ELF-1 (cell line): Measurements from ENCODE around the gene NAT9.

Experiments
- DNase-seq: peaks from one replicate; pipeline ENCODE4 v3.0.0-alpha.2; 2016; ENCODE audit warnings: low read depth, low spot score

The NAT9 gene

DNA sequence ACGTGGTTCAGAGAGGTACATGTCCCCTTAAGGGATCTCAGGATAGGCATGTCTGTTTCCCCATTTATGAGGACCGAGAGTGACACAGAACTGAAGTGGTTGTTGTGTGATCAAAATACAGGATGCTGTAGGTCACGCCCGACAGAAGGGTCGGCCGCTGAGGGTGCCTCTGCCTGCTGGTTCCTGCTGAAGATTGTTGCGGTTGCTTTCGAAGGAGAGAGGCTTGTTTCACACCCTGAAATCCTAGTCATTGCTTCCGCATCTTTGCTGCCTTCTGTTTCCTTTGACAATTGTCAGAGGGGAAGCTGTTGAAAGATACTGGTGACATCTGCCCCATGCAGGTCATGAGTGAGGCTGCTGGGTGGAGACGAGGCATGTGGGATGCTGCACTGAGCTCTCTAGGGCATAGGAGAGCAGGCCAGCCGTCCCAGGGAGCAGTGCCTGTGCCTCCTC, 3.8 kb upstream of the NAT9 start:
- no peak for DNase-seq

DNA sequence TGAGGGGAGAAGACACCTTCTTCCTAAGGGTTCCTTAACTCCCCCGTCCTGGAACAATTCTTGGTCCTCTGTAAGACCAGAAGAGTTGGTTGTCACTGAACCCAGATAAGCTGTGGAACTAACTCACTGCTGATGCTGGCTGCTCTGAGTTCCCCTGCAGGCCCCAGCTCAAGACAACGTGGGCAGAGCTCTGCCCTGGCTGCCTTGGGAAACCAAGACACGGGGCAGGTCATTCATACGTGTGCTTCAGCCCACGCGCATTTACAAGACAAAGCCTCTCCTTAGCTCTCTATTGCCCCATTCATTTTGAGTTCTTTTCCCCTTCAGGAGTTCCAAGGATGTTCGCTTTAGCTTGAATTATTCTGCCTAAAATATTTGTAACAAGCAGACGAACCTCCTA, 3.4 kb upstream of the NAT9 start:
- no peak for DNase-seq

DNA sequence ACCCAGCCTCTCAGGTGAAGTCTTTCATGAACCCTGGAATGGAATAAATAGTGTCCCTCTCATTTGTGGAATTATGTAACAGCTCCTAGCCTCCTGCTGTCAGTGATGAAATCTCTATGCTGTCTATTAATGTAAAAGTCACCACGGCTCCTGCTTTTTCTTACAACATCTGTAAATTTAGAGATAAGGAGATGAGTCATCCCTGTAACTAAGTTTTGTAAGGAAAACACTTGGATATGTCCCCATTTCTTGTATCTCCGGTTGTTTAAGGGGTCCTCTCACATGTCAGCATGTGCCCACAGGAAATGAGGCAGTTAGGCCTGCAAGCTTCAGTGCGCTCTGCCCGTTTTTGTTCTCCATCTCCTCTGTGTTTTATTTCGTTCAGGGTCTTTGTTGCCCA, 2.8 kb upstream of the NAT9 start:
- DNase-seq, result no peak

DNA sequence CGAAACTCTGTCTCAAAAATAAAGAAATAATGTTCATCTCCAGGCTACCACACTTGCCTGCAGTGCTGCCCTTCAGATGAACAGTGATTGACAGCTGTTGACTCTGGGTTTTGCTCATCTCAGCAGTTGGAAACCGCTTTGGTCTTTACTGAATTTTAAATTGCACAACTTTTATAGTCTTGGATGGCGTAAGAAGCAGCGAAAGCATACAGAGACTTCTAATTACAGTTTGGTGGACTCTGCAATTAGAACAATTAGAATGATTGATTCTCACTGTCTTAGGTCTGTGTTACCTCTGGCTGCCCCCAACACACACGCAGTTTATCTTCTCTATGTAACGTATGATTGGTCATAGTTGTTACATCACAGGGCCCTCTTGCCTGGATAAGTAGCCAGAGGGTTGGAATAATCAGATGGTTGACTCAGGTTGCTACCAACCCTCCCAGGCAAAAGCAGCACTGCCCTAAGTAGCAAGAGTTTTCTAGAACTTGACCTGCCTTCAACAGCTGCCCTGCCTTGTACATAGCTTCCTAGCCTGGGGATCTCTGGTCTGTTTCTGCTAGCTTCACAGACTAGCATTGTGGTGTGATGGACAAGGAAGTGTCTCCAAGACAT, 1.9 kb upstream of the NAT9 start:
- no peak for DNase-seq

DNA sequence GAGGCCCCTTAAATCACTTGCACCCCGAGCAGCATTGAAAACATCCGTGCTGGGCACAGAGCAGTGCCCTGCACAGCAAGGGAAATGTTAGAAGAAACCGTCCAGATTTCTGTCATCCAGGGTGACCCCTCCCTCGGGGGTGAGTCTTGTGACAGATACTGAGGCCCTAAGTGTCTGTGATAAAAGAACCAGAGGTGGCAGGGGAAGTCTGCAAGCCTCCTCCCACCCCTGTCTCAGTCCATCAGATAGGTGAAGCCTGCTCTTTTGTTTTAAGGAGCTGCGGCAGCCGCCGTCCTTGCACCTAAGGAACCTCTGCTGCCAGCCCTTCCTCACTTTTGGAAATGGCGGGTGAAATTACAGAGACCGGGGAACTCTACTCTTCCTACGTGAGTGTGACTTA, 845 bp upstream of the NAT9 start:
- no peak for DNase-seq

DNA sequence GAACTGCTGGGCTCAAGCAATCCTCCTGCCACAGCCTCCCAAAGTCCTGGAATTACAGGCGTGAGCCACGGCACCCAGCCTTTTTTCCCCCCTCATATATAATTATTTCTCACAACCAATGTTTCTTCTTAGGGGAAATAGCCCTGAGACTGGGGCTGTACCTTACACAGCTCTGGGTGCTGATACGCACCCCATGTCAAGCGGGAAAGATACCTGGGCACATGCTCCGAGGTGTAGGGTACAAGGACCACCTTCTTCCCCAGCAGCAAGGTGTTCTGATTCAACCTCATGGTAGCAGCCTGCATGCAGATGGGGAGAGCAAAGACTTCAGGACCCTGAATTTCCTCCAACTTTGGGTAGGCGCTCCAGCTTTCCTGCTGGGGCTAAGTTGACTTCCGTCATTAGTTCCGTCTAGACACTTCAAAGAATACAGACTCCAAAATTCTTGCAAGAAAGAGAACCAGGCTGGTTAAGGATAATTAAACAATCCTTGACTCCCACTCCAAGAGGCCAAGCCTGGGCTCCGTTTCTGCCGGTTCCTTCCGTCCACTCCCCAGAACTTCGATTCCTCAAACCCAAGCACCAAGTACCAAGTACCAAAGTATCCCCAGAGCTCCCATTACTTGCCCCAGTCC, 619 bp downstream of the NAT9 start:
- no peak for DNase-seq

DNA sequence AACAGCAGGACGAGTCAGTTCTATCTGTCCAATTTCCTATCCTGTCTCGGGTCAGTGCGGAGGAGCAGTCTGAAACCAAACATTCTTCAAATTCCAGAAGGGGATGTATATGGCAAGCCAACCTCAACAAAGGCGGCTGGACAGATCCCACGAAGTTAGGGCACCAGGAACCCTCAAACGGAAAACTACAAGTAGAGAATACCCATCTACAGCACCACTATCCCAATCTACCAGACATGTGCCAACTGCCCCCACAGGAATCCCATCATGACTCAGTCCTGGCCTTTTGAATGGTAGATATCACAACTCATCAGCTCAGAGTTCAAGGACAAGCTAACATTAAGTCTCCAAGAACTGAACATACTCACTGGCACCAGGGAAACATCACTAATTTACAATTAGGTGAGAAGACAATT, 2.3 kb downstream of the NAT9 start:
- DNase-seq, result no peak

DNA sequence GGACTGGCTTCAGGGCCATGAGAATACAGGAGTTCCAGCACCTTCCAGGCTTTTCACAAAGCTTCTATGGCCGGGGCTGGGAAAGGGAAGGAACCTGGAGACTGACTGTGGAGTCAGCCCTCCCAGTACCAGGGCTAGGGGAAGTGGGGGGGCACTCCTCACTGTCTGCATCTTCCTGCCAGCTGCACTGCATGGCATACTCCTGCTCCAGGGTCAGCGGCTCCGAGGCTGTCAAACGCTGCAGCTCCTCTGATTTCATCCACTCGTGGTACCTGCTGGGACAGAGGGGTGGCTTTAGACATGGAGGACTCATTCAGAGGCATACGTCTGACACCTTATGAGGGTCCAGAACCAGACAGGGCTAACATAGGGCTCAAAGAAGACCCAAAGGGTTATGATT, 2.7 kb downstream of the NAT9 start:
- DNase-seq, result no peak

DNA sequence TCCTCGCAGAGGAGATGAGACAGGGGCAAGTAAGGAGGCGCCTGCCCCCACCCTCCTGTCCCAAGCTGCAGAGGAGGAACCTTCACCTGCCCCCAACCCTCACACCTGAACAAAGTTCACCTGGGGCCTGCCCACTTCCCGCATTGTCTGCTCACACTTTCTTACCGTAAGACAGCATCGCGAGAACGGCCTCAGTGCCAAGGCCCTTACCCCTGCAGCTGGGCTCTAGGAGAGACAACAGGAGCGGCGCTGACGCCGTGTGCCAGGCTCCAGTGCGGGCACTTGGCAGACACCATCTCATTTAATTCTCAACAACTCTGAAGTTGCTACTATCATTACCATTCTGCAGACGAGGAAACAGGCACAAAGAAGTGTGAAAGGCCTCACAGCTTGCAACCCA, 4.1 kb downstream of the NAT9 start:
- no peak for DNase-seq

DNA sequence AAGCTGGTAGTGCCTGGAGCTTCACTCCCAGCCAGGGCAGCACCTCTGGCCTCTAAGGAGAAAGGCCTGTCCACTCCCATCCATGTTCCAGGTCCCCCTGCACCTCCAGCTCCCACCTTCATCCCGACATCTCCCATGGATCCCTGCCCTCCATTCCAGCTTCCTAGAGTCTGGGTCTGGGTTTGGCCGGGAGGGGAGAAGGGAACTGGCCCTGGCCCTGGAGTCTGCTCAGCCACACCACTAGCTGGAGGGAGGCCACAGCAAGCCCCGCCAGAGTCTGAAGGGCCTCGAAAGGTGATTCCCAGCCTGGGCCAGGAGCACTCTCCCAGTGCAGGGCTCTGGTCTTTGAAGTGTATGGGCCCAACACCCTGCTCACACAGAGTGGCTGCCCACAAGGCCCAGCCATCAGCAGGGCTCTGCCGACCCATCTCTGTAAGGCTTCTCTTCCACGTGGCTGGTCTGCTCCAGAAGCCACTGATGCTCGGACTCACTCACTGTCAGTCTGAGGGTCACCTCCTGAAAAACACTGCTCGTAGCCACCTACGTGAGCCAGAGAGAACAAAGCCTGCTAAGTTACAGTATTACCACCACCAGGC, 4.7 kb downstream of the NAT9 start:
- DNase-seq, result no peak

DNA sequence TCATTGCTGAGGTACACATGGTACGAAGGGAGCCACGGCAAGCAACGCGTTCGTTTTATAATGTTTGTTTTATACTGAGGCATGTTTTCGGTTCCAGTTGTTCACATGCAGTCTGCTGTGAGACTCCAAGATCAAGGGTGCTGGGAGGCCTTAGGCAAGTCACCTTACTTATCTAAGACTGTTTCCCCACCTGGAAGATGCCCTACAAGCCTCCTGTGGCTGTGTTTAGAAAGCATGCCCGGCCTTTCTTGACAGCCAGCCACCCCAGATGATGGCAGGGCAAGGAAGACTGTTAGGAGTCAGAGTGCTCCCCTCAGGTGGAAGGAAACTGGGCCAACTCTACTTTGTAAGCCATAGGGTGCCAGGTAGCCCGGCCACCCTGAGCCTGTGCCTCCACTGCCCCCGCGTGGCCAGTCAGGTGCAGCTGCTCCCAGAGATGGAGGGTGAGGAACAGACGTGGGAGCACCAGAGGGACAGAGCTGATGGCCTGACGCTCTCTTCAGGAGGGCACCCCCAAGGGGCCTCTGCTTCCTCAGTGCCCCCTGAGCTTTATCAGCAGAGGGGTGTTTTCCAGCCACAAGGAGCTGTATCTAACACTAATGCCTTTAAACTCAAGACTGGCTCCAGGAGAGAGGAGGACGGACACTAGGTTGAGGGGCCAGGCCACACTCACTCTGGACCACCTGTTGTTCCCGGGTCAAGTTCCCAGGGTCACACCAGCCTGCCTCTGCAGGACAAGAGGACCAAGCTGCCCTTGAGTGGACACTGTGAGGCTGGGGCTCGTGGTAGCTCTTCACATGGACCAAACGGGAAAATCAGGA, 5.4 kb downstream of the NAT9 start:
- DNase-seq, result peak; percentile 79

DNA sequence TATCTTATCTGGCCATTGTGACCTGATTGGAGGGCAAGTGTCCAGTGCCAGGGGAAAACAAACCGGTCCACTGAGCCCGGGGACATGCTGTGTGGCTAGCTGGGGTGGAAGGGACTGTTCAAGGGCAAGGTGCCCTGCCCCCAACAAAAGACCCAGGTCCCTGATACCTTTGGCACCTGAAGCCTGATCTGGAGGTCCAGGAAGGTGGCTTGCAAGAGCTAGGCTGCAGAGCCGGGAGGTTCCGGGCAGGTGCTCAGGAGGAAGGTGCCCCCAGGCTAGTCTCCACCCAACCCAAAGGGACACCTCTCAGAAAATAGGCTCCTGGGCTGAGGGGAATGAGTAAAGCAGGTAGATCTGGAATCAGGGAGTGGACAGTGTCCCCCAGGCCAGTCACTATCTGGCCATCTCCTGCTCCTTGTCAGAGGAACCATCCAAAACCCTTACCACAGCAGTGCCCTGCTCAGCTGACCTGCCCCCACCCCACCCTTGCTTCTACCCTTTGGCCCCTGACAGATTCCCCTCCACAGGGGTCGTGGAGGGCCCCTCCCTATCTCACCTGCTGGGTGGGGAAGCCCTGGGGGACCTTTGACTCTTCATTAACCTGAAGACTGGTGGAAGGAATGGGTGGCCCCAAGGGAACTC, 6.2 kb downstream of the NAT9 start:
- DNase-seq, result no peak

DNA sequence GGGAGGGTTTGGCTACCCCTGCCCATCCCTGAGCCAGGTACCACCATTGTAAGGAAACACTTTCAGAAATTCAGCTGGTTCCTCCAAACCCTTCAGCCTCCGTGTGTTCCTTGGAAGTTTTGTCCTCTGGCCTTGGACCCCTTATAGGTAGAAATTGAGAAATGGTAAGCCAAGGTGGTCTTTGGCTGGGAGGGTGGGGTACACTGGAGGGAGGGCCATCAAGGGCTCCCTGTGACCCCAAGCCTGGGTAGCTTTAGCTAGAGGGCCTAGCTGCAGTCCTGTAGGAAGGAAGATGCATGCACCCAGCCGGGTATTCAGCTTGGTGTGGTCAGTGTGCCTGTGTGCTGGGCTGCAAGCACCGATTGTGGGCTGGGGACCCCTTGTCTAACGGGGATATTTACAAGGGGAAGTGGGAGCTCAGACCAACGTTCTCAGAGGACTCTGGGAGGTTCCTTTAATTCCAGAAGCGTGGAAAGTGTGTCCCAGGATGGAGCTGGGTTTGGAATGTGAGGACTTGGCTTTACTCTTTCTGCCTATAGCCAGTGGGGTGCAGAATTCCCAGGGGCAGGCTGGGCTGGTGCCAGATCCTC, 6.8 kb downstream of the NAT9 start:
- no peak for DNase-seq

DNA sequence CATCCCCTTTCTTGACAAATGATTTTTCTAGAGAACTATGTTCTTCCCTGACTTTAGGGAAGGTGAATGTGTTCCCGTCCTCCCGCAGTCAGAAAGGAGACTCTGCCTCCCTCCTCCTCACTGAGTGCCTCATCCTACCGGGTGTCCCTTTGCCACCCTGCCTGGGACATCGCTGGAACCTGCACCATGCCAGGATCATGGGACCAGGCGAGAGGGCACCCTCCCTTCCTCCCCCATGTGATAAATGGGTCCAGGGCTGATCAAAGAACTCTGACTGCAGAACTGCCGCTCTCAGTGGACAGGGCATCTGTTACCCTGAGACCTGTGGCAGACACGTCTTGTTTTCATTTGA, 7.4 kb downstream of the NAT9 start:
- no peak for DNase-seq

DNA sequence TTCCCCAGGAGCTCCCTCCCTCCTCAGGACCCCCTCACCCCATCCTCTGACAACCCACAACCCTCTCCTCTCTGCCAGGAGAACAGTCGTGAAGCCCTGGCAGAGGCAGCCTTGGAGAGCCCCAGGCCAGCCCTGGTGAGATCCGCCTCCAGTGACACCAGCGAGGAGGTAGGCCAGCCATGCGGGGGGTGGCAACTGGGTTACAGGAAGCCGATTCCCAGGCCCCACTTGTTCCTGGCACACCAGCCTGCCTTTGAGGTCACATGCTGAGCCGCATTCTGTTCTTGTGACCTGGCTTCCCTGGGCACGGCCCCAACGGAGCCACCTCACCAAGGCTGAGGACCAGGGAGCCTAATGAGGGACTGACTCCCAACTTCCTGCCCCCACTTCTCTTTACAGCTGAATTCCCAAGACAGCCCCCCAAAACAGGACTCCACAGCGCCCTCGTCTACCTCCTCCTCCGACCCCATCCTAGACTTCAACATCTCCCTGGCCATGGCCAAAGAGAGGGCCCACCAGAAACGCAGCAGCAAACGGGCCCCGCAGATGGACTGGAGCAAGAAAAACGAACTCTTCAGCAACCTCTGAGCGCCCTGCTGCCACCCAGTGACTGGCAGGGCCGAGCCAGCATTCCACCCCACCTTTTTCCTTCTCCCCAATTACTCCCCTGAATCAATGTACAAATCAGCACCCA, 7.9 kb downstream of the NAT9 start:
- DNase-seq, result no peak

DNA sequence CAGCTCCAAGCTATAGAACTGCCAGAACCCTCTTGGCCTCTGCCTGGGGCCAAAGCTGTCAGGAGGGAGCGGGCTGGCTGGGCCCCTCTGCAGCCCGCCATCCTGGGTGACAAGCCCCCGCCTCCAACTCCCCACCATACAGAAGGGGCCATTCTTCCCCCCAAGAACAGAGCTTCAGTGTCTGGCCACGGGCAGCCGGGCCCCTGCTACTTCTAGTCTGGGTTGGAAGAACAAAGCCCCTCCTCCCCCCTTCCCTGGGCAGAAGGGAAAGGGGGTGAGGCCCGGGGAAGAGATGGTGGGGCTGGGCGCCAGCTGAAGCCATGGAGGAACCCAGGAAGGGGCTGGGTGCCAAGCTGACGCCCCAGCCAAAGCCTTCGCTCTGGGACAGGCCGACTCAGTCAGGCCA, 9.0 kb downstream of the NAT9 start:
- DNase-seq, result no peak

DNA sequence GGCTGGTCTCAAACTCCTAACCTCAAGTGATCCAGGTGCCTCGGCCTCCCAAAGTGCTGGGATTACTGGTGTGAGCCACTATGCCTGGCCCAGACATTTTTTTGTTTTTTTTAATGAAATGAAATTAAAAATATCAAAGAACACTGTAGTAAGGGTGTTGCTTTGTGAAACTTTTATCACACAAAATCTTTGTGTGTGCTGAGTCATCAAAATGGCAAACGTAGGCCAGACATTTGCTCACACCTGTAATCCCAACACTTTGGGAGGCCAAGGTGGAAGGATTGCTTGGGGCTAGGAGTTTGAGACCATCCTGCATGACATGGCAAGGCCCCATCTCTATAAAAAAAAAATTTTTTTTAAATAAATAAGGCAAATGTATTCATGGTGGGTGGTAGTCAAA, 9.7 kb downstream of the NAT9 start:
- no peak for DNase-seq

DNA sequence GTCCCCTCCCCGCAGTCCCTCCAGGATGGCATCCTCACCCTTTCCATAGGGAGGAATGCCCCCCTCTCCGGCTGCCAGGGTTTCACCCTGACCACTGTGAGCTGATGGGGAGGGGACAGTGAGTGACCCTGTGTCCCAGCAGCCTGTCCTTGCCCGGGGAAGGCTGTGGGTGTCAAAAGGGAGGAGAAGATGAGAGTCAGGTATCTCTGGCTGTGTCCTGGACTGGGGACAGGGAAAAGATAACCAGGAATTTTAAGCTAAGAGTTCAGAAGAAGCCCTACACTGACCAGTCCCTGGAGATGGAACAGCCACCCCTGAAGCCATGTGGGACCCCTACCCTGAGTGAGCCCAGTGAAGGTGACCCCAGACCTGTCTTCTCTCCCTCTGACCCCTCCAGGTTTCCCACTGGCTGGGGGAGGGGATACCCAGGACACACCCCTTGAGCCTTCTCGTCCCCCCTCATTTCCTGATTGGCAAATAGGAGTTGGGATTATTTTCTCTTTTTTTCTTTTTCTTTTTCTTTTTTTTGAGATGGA, 11.3 kb downstream of the NAT9 start:
- DNase-seq, result peak; percentile 1

DNA sequence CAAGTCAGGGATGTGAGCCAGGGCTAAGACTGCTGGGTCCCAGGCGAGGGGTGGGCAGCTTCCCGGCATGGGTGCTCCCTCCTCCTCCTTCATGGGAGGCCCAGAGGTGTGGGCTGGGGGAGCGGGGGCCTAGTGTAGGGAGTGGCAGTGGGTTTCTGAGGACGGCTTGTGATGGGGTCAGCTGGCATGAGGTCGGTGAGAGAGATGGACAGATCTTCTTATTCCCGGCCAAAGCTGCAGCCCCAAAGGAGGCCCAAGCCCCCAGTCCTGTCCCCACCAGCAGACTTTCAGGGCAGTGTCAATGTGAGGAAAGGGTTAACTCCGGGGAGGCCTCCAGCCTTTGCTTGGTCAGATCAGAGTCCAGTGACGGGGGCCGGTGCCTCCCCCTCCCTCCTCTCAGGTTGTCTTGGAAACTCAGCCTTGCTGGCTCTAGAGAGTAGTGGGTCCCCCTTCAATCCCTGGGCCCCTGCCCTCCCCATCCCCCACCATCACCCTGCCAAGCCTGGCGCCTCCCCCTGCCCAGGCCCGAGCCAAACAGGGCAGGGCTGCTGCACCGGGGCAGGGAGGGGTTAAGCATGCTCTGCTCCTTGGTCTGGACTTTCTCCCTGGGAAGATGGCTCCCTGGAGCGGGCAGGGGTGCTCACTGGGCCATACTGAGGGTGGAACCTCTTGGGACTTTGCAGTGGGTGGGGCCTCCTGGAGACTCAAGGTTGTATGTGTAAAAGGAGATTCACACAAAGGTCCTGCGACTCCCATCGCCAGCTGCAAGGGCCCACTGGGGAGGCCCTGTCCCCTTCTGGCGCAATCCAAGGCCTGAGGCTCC, 12.4 kb downstream of the NAT9 start:
- peak; percentile 4 for DNase-seq

DNA sequence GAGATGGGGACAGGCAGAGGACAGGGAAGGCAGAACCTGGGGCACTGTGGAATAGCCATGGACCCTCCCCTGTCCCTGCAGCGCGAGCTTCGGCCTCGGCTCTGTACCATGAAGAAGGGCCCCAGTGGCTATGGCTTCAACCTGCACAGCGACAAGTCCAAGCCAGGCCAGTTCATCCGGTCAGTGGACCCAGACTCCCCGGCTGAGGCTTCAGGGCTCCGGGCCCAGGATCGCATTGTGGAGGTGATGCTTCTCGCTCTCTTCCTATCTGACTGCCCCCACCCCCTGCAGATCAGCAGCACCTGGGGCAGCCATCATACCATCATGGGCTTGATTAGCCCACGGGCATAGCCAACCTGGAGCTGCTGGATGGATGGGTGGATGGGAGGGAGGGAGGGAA, 14.2 kb downstream of the NAT9 start:
- DNase-seq, result peak; percentile 1
